Metanephros (tissue), 2 donors: ENCODE results near the gene ZNF506. TPM values are rescaled to one million over a fixed set of nuclear protein-coding genes. Genes with fewer than 3 reads are reported as not detected.

ENCODE experiments used
- small RNA-seq: library from RNA; depleted of rRNA; stranded (forward); fragments of <200 nt; gene quantifications from one replicate; pipeline ENCODE3, GENCODE V24; 2014; ENCODE audit warnings: low replicate concordance
- total RNA-seq: library from RNA; depleted of rRNA; stranded (reverse); fragments of >200 nt; gene quantifications from one replicate; pipeline ENCODE4 v1.2.3, GENCODE V29; 2014

Gene ZNF506
- 59.4 TPM for total RNA-seq

DNA sequence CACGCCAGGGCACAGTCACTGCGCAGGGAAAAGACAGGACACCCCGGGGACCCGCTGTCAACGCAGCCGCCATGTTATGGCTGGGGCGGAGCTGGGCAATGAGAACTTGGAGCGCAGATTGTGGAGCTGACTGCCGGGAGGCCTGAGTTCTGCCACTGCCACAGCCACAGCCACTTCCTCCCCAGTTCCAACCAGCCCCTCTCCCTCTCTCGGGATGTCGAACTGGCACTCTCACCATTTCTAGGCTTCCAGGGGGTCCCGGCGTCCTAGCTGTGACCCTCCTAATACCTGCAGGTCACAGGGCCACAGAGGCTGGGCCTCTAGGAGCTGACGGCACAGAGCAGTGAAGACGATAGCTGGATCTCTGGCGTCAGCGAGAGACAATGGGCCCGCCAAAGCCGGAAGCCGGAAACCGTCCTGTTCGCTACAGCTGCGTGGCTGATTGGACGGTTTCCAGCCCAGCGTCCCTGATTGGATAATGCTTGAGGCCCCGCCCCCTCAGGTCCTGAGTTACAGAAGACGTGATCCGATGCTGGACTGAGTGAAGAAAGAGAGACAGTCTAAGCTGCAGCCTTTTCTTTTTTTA lies at the start of gene ZNF506:
Gene ZNF506 (minus strand): TSS at position 385 of the 586 bp plus-strand sequence. CDS start 147 bp downstream, at position 238.

DNA sequence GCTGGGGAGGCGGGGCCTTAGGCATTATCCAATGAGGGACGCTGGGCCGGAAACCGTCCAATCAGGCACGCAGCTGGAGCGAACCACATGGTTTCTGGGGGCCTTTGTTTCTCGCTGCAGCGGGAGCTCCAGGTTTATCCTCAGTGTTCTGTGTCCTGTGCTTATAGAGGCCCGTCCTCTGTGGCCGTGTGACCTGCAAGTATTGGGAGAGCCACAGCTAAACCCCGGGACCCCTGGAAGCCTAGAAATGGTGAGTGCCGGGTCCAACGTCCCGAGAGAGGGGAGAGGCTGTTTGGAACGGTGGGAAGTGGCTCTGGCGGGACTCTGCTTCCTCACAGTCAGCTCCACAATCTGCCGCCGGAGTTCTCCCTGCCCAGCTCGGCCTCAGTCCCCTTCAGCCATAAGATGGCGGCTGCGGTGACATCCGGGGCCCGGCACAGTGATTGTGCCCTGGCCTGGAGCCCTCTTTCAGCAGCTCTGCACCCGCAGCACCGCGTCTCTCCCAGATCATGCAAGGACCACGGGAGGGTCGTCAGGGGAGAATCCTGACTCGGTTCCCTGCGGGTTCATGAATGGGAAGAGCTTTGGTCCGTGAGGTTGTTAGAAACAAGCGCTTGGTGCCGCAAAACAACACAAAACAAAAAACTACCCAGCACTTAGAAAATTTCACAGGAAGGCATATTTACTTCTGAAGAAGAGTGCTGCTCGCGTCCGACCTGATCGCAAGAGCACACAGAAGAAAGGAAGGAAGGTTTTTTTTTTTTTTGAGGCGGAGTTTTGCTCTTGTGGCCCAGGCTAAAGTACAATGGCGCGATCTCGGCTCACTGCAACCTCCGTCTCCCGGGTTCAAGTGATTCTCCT lies 44.4 kb upstream of the ZNF506 start, which contains the start of gene ZNF253:
Gene ZNF253 (plus strand): TSS at position 133 of the 861 bp plus-strand sequence. CDS start 115 bp downstream, at position 248.

Small RNA genes within 50 kb of the gene (small RNA-seq; reads per million reads assigned to genes)
- not detected for gene AC011477.5

Other genes starting within 250 kb of the ZNF506 start
- gene PBX4, start 203.1 kb downstream of the ZNF506 start, total RNA-seq = 5.3 TPM
- gene LPAR2, start 193.5 kb downstream of the ZNF506 start, total RNA-seq = 16.2 TPM
- 12.0 TPM for gene GMIP, start 178.1 kb downstream of the ZNF506 start, total RNA-seq
- 47.4 TPM for gene ATP13A1, start 158.1 kb downstream of the ZNF506 start, total RNA-seq
- 9.5 TPM for gene ZNF101, start 152.9 kb downstream of the ZNF506 start, total RNA-seq
- gene ZNF14, start 88.6 kb downstream of the ZNF506 start, total RNA-seq = 14.6 TPM
- 12.7 TPM for gene ZNF253, start 44.1 kb upstream of the ZNF506 start, total RNA-seq
- gene ZNF93, start 79.2 kb upstream of the ZNF506 start, total RNA-seq = 21.4 TPM
- gene ZNF682, start 217.8 kb upstream of the ZNF506 start, total RNA-seq = 11.8 TPM